GM20431 (cell line): Measurements from ENCODE around the gene ZBTB48.
"Not testable (repeated sequence)": the region's sequence is repeated elsewhere in the genome, so short reads cannot be mapped to it uniquely, and the experiment has no call there.

ENCODE experiments used
- in situ Hi-C: fragments of 300-500 bp; cut with MseI, MboI; formaldehyde crosslinking; loops from one replicate; pipeline ENCODE4 v1.15.0; 2020; ENCODE audit warnings: low sequenced_read_pairs; ENCODE audit not compliant: unreplicated experiment

Gene ZBTB48

GRCh38 chr1:6579374-6580118 lies at the start of gene ZBTB48:
Gene ZBTB48, plus strand, starts transcription at chr1:6579994. Its CDS starts 616 bp downstream, at chr1:6580610.
- in situ Hi-C loops, result no loop called here

- in situ Hi-C loops, result no loop called here
Measured at GRCh38 chr1:6530504-6531160, 49.2 kb upstream of the ZBTB48 start.

DNA sequence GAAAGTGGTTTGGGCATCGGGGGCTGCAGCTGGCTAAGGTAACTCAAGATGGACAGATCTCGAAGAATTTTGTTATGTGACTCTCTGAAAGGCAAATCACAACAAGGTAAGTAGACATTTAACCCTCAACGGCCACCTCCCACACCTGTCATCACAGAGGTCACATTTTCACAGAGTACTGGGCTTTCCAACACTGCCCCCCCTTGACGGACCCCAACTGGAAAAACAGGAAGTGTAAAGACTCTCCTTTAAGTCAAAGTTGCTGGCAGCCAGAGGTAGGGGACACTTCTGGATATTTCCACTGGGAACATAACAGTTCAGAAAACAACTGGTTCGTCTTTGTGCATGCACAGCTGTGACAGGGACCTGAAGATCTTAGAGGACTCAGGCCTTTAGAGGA lies 47.8 kb upstream of the ZBTB48 start:
- in situ Hi-C loops, result no loop called here

- in situ Hi-C loops, result no loop called here
Measured at GRCh38 chr1:6534248-6534822, 45.5 kb upstream of the ZBTB48 start.

GRCh38 chr1:6535214-6535613 lies 44.6 kb upstream of the ZBTB48 start:
- in situ Hi-C loops, result no loop called here

DNA sequence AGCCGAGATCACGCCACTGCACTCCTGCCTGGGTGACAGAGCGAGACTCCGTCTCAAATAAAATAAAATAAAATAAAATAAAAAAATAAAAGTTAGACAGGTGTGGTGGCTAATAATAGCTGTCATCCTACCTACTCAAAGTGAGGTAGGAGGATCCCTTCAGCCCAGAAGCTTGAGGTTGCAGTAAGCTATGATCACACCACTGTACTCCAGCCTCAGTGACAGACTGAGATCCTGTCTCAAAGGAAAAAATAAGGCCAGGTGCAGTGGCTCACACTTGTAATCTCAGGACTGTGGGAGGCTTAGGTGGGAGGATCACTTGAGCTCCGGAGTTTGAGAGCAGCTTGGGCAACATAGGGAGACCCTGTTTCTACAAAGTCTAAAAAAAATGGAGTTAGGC lies 43.5 kb upstream of the ZBTB48 start:
- in situ Hi-C loops, result no loop called here

- in situ Hi-C loops, result no loop called here
Measured at GRCh38 chr1:6538956-6539355, 40.8 kb upstream of the ZBTB48 start.

- in situ Hi-C loops, result no loop called here
Measured at GRCh38 chr1:6544831-6545230, 35.0 kb upstream of the ZBTB48 start.

- in situ Hi-C loops, result no loop called here
Measured at GRCh38 chr1:6545276-6546112, 34.3 kb upstream of the ZBTB48 start.

DNA sequence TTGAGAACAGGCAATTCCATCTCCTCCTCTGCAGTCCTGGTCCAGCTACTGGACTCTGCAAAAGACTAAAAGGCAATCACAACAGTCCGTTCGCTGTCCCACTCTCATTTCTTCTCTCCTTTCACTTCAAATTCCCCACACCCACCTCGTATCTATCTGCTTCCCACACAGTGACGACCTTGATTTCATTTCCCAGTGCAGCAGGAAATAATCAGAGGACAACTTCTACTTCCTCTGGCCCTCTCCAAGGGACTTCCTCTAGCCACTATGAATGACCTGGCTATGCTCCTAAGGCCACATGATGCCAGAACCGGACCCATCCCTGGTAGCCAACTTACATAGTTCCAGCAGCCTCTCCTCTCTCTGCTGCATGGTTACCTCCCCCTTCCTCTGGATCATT lies 33.5 kb upstream of the ZBTB48 start:
- in situ Hi-C loops, result no loop called here

- in situ Hi-C loops, result no loop called here
Measured at GRCh38 chr1:6547301-6547700, 32.5 kb upstream of the ZBTB48 start.

GRCh38 chr1:6554031-6554906 lies 25.5 kb upstream of the ZBTB48 start, which contains the start of gene NOL9:
Gene NOL9, minus strand, starts transcription at chr1:6554513. Its CDS starts 11 bp downstream, at chr1:6554502.
- in situ Hi-C loops, result no loop called here

DNA sequence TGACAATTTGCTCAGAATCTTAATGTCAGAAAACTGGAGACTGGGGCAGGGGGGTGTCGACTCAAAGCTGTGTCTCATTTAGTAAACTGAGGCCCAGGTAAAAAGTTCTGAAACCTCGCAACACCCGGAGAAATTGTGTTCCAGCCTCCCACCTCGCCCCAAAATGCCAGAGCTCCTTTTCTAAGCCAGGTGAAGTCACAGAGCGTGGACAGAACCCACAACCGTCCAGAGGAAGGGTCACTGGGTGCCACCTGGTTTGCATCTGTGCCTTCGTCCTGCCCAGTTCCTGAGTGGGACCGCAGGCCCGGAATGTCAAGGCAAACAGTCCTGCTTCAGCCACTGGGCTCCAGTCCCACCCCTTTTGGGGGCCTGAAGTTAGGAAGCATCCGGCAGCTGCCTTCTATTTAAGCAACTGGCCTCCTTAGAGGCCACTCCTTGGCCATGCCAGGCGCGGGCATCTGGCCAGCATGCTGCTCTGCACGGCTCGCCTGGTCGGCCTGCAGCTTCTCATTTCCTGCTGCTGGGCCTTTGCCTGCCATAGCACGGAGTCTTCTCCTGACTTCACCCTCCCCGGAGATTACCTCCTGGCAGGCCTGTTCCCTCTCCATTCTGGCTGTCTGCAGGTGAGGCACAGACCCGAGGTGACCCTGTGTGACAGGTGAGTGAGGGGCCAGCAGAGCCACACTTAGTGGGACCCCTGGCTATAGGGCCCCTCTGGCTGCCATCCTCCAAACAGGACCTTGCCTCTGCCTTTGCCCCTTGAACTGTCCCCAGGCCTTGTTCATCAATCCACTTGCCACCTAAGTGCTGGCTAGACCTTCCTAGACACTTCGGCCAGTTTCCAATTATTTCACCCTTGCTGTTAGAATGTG lies 24.7 kb upstream of the ZBTB48 start, which contains the start of gene TAS1R1:
Gene TAS1R1, plus strand, starts transcription at position 401 of the 872 bp plus-strand sequence. Its CDS starts 67 bp downstream, at position 468.
- in situ Hi-C loops, result no loop called here

- in situ Hi-C loops, result no loop called here
Measured at GRCh38 chr1:6557597-6557996, 22.2 kb upstream of the ZBTB48 start.

- in situ Hi-C loops, result not testable (repeated sequence)
Measured at GRCh38 chr1:6559161-6559560, 20.6 kb upstream of the ZBTB48 start.

- in situ Hi-C loops, result no loop called here
Measured at GRCh38 chr1:6560267-6560666, 19.5 kb upstream of the ZBTB48 start.

DNA sequence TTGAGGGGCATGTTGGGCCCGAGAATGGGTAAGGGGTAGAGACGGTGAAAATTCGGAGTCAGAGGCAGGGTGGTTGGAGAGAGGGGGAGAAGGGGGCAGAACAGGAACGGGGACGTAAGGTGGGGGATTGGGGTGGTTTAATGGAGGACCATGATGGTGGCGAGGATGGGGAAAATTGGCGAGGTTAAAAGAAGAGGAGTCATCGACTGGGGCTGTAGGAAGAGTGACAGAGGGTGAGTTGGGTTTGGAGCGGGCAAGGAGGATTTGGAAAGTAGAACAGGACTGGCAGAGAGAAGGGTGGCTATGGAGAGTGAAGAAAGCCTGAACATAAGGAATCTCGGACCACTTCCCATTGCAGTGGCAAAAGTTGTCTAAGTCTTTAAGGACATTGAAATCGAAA lies 10.8 kb upstream of the ZBTB48 start:
- in situ Hi-C loops, result no loop called here

DNA sequence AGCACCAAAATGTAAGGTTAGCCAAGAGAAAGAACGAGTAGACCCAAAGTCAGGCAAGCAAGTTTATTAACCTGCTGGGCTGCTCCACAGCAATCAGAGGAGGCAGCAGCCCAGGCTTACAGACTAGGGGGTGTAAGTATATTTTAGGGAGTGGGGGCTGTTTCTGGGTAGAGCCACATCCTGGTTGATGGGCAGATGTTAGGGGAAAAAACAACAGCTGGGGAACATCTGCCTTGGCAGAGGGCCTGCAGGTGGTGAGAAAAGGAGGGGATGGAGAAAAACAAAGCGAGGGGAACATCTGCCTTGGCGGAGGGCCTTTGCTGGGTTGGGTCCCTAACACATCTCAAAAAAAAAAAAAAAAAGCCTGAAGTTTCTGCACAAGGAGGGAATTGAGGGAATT lies 9.7 kb upstream of the ZBTB48 start:
- in situ Hi-C loops, result no loop called here
